Common myeloid progenitor, CD34-positive (primary cell): Measurements from ENCODE around the gene TMEM60.
A peak's percentile ranks its signal among the peaks of the same experiment; 100 is the strongest.

ENCODE experiments used
- CTCF ChIA-PET: fragments of 350-600 bp; sonication (Branson Sonifier 250); formaldehyde crosslinking; loops from one replicate; lab custom pipeline; 2021; ENCODE audit warnings: antibody characterized with exemption; lab: Charles Lee
- POLR2A ChIA-PET: fragments of 350-600 bp; sonication (Branson Sonifier 250); formaldehyde crosslinking; loops from one replicate; lab custom pipeline; 2021; ENCODE audit warnings: antibody characterized with exemption; lab: Charles Lee
- DNase-seq, 3 donors: peaks; one replicate each; pipeline versions ENCODE4 v3.0.0 to v3.0.0-alpha.2; 2013
- H3K27ac ChIP-seq, 2 experiments: 1 replicate in 1 of 2; 2 replicates in 1 of 2; pipeline ENCODE4 v1.7.0; 2013; ENCODE audit warnings: inconsistent platforms in 2 of 2, low read length in 2 of 2, mild to moderate bottlenecking in 2 of 2, low read depth in 1 of 2, moderate library complexity in 1 of 2; ENCODE audit not compliant: severe bottlenecking in 2 of 2, insufficient read depth in 1 of 2, poor library complexity in 1 of 2
- H3K27me3 ChIP-seq, 5 experiments: replicated peaks in 2 of 5; 1 replicate in 3 of 5; 2 replicates in 2 of 5; pipeline versions ENCODE4 v1.6.1 to v1.7.0; 2013; ENCODE audit warnings: low read length in 4 of 5, mild to moderate bottlenecking in 2 of 5, moderate library complexity in 2 of 5, inconsistent platforms in 1 of 5; ENCODE audit not compliant: insufficient read depth in 5 of 5, control insufficient read depth in 4 of 5
- H3K36me3 ChIP-seq, 4 experiments: 1 replicate in 2 of 4; 2 replicates in 2 of 4; pipeline versions ENCODE4 v1.6.1 to v1.7.0; 2013; ENCODE audit warnings: low read length in 3 of 4, control low read depth in 1 of 4, mild to moderate bottlenecking in 1 of 4; ENCODE audit not compliant: control insufficient read depth in 4 of 4, insufficient read depth in 4 of 4
- H3K4me1 ChIP-seq, 4 experiments: 1 replicate in 3 of 4; 2 replicates in 1 of 4; pipeline versions ENCODE4 v1.6.1 to v1.7.1; 2013; ENCODE audit warnings: low read length in 3 of 4, mild to moderate bottlenecking in 3 of 4, control low read depth in 1 of 4, inconsistent platforms in 1 of 4, moderate library complexity in 1 of 4; ENCODE audit not compliant: control insufficient read depth in 4 of 4, insufficient read depth in 4 of 4; ENCODE audit errors: control extremely low read depth in 1 of 4
- H3K4me3 ChIP-seq, 7 experiments: 1 replicate in 4 of 7; 2 replicates in 3 of 7; pipeline versions ENCODE4 v1.5.1 to v1.7.0; 2013; ENCODE audit warnings: mild to moderate bottlenecking in 7 of 7, low read length in 6 of 7, moderate library complexity in 6 of 7, inconsistent platforms in 2 of 7, low read depth in 2 of 7, control low read depth in 1 of 7; ENCODE audit not compliant: insufficient read depth in 4 of 7, control insufficient read depth in 1 of 7; ENCODE audit errors: extremely low read depth in 1 of 7
- H3K9me3 ChIP-seq, 5 experiments: 1 replicate in 4 of 5; 2 replicates in 1 of 5; pipeline versions ENCODE4 v1.6.1 to v1.7.1; 2013; ENCODE audit warnings: low read length in 4 of 5, mild to moderate bottlenecking in 2 of 5, inconsistent platforms in 1 of 5, low read depth in 1 of 5, moderate library complexity in 1 of 5; ENCODE audit not compliant: control insufficient read depth in 4 of 5, insufficient read depth in 2 of 5; ENCODE audit errors: control extremely low read depth in 1 of 5
- WGBS: methylation state at CpG from one replicate; pipeline ENCODE4 v1.1.5; 2013; ENCODE audit not compliant: insufficient coverage; 5-methylcytosine and 5-hydroxymethylcytosine counted together

The TMEM60 gene

DNA sequence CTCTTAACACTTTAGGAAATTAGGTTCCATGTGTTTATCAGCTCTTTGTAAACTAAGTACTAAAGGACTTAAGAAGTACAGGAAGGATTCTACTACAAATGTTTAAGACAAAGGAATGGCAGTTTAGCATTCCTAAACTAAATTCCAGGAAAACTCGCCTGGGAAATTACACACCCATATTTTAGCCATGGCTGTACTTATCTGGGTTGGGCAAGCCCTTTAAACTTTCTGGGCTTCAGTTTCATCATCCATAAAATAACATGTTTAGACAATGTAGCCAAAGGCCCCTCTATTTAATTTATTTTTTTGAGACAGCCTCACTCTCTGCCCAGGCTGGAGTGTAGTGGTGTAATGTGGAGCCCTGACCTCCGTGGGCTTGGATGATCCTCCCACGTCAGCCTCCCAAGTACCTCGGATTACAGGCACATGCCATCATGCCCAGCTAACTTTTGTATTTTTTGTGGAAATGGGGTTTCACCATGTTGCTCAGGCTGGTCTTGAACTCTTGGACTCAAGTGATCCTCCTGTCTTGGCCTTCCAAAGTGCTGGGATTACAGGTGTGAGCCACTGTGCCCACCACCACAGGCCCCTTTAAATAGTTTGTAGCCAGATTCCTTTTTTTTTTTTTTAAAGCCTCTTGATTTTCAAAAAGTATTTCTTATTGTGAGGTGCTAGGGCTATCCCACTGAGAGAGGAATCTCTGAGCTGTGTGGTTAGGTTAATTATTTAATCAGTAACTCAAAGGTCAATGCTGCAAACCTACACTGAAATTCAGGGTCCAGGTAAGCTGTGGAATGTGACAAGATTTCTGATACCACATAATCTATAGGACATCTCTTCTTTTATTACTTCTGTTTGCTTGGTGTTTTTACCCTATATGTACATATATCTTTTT, 32.1 kb downstream of the TMEM60 start:
- WGBS: 93% methylated on average over 3 of the region's 4 CpGs
- no peaks in the 10 kb centered on the region for H3K27me3 ChIP-seq
- H3K9me3 ChIP-seq: no peaks in the 10 kb centered on the region
- H3K4me3 ChIP-seq: no peak overlapping the region
- H3K36me3 ChIP-seq: peaks cover 4 to 25% (median 14%) of the 10 kb centered on the region in 4 experiments
- H3K27ac ChIP-seq: no peak overlapping the region
- CTCF ChIA-PET: interaction anchor here (0.9 to 1.8 kb wide), 6 partner anchors 11 to 115 kb away, joined by 3 to 10 read pairs (median 4); partner anchors contain the start of gene RSBN1L
- no peak for DNase-seq
- POLR2A ChIA-PET: no interaction called here
- H3K4me1 ChIP-seq: peaks cover 2 to 7% (median 3%) of the 10 kb centered on the region in 4 experiments

GRCh38 chr7:77765481-77765880, 32.8 kb downstream of the TMEM60 start:
- DNase-seq: no peak
- peaks cover 5 to 14% (median 8%) of the 10 kb centered on the region in 4 experiments for H3K4me1 ChIP-seq
- no peak overlapping the region for H3K27ac ChIP-seq
- no peaks in the 10 kb centered on the region for H3K27me3 ChIP-seq
- ChIA-PET POLR2A (no interaction called here), CTCF (interaction anchor here (0.9 to 1.8 kb wide), 7 partner anchors 10 to 114 kb away, joined by 3 to 10 read pairs (median 3); partner anchors contain the start of gene RSBN1L)
- H3K4me3 ChIP-seq: no peak overlapping the region
- 83% methylated on average over 2 of the region's 3 CpGs for WGBS
- H3K36me3 ChIP-seq: peaks cover 4 to 25% (median 14%) of the 10 kb centered on the region in 4 experiments
- no peaks in the 10 kb centered on the region for H3K9me3 ChIP-seq

DNA sequence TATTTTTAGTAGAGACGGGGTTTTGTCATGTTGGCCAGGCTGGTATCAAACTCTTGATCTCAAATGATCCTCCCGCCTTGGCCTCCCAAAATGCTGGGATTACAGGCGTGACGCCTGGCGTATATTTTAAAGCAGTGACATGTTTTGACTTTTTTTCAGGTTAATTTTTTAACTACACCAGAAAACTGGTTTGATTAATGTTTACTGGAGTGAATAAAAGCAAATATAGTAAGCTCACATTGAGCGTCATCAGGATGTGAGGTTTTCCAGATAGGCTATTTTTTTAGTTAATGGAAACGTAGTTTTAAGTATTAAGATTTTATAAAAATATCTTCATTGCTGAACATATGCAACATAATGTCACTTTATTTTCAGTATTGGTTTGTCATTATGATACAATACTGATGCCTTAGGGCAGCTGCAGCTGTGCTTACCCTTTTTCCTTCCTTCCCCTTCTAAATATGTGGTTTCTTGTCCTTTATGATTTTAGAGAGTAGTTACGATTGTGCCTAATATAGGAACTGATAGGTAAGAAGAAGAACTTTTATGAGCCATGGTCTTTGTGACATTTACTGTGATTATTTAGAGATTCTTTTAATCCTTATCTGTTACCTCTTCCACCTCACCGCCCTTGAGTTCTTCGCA, 37.3 kb downstream of the TMEM60 start:
- POLR2A ChIA-PET: no interaction called here
- CTCF ChIA-PET: interaction anchor here (0.9 to 3.7 kb wide), 8 partner anchors 63 to 281 kb away, joined by 3 to 78 read pairs (median 6); partner anchors contain the start of gene RSBN1L

GRCh38 chr7:77759294-77759889, 38.8 kb downstream of the TMEM60 start:
- Histone ChIP-seq H3K27ac (peak overlapping the region in 1 of 2 experiments; percentile 59), H3K27me3 (no peaks in the 10 kb centered on the region), H3K9me3 (no peaks in the 10 kb centered on the region), H3K36me3 (peaks cover 0 to 8% (median 2%) of the 10 kb centered on the region in 4 experiments), H3K4me3 (no peak overlapping the region), H3K4me1 (peaks cover 14 to 37% (median 25%) of the 10 kb centered on the region in 4 experiments)
- peak; percentile 81 to 92 (median 85) for DNase-seq
- 0% methylated on average over 1 of the region's 3 CpGs for WGBS
- ChIA-PET CTCF (interaction anchor here (0.7 to 3.7 kb wide), 25 partner anchors 10 to 173 kb away, joined by 3 to 78 read pairs (median 4); partner anchors contain the start of genes PHTF2, RSBN1L and TMEM60), POLR2A (no interaction called here)

More for the DNA sequence above, 37.3 kb downstream of the TMEM60 start:
- Histone ChIP-seq H3K27ac (no peak overlapping the region), H3K4me3 (no peak overlapping the region), H3K9me3 (no peaks in the 10 kb centered on the region), H3K36me3 (peaks cover 0 to 4% (median 1%) of the 10 kb centered on the region in 4 experiments), H3K27me3 (no peaks in the 10 kb centered on the region), H3K4me1 (peaks cover 12 to 34% (median 20%) of the 10 kb centered on the region in 4 experiments)
- peak in 2 of 3 donors; percentile 12 to 33 for DNase-seq
- WGBS: 100% methylated on average over 4 of the region's 10 CpGs

GRCh38 chr7:77757589-77757988, 40.6 kb downstream of the TMEM60 start:
- CTCF ChIA-PET: interaction anchor here (0.6 to 6.3 kb wide), 17 partner anchors 15 to 388 kb away, joined by 3 to 69 read pairs (median 5); partner anchors contain the start of genes PHTF2, RSBN1L and TMEM60
- POLR2A ChIA-PET: no interaction called here

GRCh38 chr7:77753173-77753572, 45.1 kb downstream of the TMEM60 start:
- Histone ChIP-seq H3K36me3 (peaks cover 2 to 12% (median 6%) of the 10 kb centered on the region in 4 experiments), H3K27me3 (no peaks in the 10 kb centered on the region), H3K4me1 (peaks cover 28 to 47% (median 44%) of the 10 kb centered on the region in 4 experiments), H3K9me3 (no peaks in the 10 kb centered on the region), H3K27ac (peak overlapping the region; percentile 56 to 83), H3K4me3 (peak overlapping the region in 2 of 7 experiments; percentile 8 to 14)
- ChIA-PET CTCF (interaction anchor here (0.9 to 6.3 kb wide), 10 partner anchors 9 to 102 kb away, joined by 3 to 69 read pairs (median 5); partner anchors contain the start of gene RSBN1L), POLR2A (interaction anchor here (1.2 kb wide), 1 partner anchor 38 kb away, joined by 3 read pairs; no protein-coding TSS in a partner anchor)
- WGBS: no CpG with 5 or more reads among the region's 1 CpG
- DNase-seq: peak in 2 of 3 donors; percentile 61 to 74

More at GRCh38 chr7:77757589-77757988, 40.6 kb downstream of the TMEM60 start:
- H3K9me3 ChIP-seq: no peaks in the 10 kb centered on the region
- H3K27ac ChIP-seq: no peak overlapping the region
- no peak overlapping the region for H3K4me3 ChIP-seq
- no peaks in the 10 kb centered on the region for H3K27me3 ChIP-seq
- no CpG with 5 or more reads among the region's 1 CpG for WGBS
- H3K4me1 ChIP-seq: peaks cover 31 to 50% (median 41%) of the 10 kb centered on the region in 4 experiments
- no peak for DNase-seq
- peaks cover 0 to 8% (median 2%) of the 10 kb centered on the region in 4 experiments for H3K36me3 ChIP-seq
